ENCODE measurements around the gene PFKFB2. TPM values are rescaled to one million over a fixed set of nuclear protein-coding genes. Genes with fewer than 3 reads are reported as not detected.

PFKFB2 gene
- total RNA-seq, 2 donors from 2014 or later, result 5.6 to 6.1 TPM

DNA sequence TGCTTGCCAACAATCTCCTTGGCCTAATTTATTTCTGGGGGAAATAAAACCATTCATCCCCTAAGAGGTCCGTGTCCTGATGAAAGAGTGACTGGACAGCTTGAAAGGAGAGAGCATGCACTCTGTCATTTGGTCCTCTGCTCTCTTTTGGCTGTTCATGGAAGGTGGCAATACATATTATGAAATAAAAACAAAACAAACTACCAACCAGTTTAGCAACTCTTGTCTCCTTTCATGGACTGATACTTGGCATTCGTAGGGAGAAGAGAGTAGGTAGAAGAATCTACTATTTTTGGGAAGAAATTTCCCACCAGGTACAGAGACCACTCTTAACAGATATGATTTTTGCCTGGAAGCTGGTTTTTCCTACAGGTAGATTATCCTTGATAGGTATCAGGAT, 19.8 kb upstream of the PFKFB2 start:
- Histone ChIP-seq H3K9me3 (no peaks in the 10 kb centered on the region), H3K4me1 (replicated peaks) (peaks cover 3% of the 10 kb centered on the region), H3K27ac (peak overlapping the region; percentile 85 to 94), H3K27me3 (replicated peaks; ENCODE audit: insufficient read depth) (no peaks in the 10 kb centered on the region), H3K4me3 (no peak overlapping the region), H3K36me3 (no peaks in the 10 kb centered on the region)
- intact Hi-C loops (cut with DNase I), result no loop called here
- TF ChIP-seq POLR2A (IDR thresholded peaks at IDR 0.05) (no peak), CTCF (IDR thresholded peaks at IDR 0.05) (no peak), POLR2AphosphoS5 (IDR thresholded peaks at IDR 0.05) (peak; percentile 21)
- DNase-seq (ENCODE audit: low spot score), result no peak
- WGBS, result 46% methylated on average over 2 of the region's 2 CpGs

GRCh38 chr1:207034208-207034607, 18.9 kb upstream of the PFKFB2 start:
- H3K27ac ChIP-seq, result peak overlapping the region in 1 of 2 donors; percentile 94
- H3K9me3 ChIP-seq, result no peaks in the 10 kb centered on the region
- intact Hi-C loops (cut with DNase I), result no loop called here
- H3K4me3 ChIP-seq, result no peak overlapping the region
- no peak for DNase-seq (ENCODE audit: low spot score)
- no peaks in the 10 kb centered on the region for H3K36me3 ChIP-seq
- H3K4me1 ChIP-seq (replicated peaks), result no peaks in the 10 kb centered on the region
- no peaks in the 10 kb centered on the region for H3K27me3 ChIP-seq (replicated peaks; ENCODE audit: insufficient read depth)
- 78% methylated on average over 1 of the region's 1 CpG for WGBS
- TF ChIP-seq POLR2AphosphoS5 (IDR thresholded peaks at IDR 0.05) (no peak), POLR2A (IDR thresholded peaks at IDR 0.05) (no peak), CTCF (IDR thresholded peaks at IDR 0.05) (no peak)

- Histone ChIP-seq H3K9me3 (no peaks in the 10 kb centered on the region), H3K4me1 (replicated peaks) (no peaks in the 10 kb centered on the region), H3K36me3 (no peaks in the 10 kb centered on the region), H3K27me3 (replicated peaks; ENCODE audit: insufficient read depth) (no peaks in the 10 kb centered on the region), H3K4me3 (no peak overlapping the region), H3K27ac (no peak overlapping the region)
- TF ChIP-seq CTCF (IDR thresholded peaks at IDR 0.05) (no peak), POLR2A (IDR thresholded peaks at IDR 0.05) (no peak), POLR2AphosphoS5 (IDR thresholded peaks at IDR 0.05) (no peak)
- intact Hi-C loops (cut with DNase I), result no loop called here
- no peak for DNase-seq (ENCODE audit: low spot score)
Measured at GRCh38 chr1:207034998-207035397, 18.1 kb upstream of the PFKFB2 start.

GRCh38 chr1:207035877-207036551, 17.1 kb upstream of the PFKFB2 start:
- Histone ChIP-seq H3K27me3 (replicated peaks; ENCODE audit: insufficient read depth) (no peaks in the 10 kb centered on the region), H3K9me3 (no peaks in the 10 kb centered on the region), H3K4me1 (replicated peaks) (no peaks in the 10 kb centered on the region), H3K27ac (no peak overlapping the region), H3K4me3 (no peak overlapping the region), H3K36me3 (no peaks in the 10 kb centered on the region)
- intact Hi-C loops (cut with DNase I), result no loop called here
- DNase-seq (ENCODE audit: low spot score), result no peak
- no peak for TF ChIP-seq POLR2AphosphoS5 (IDR thresholded peaks at IDR 0.05)
- 89% methylated on average over 4 of the region's 4 CpGs for WGBS

DNA sequence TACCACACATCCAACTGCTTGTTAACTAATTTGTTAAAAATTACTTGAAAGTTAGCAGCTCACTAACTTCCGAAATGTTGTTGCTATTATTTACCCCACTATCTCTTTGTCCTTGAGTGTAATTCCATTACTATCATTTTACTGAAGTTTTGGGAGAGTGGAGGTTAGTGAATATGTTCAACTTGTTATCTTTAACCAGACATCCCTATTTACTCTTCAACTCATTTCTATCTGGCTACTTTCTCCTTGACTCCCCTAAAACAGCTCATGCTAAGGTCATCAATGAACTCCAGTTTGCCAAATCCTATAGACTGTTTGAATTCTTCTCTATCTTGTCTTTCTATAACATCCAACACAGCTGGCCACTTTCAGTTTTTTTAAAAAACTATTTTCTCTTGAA, 16.2 kb upstream of the PFKFB2 start:
- intact Hi-C loops (cut with DNase I), result no loop called here
- Histone ChIP-seq H3K36me3 (no peaks in the 10 kb centered on the region), H3K4me3 (no peak overlapping the region), H3K27ac (no peak overlapping the region), H3K27me3 (replicated peaks; ENCODE audit: insufficient read depth) (no peaks in the 10 kb centered on the region), H3K4me1 (replicated peaks) (no peaks in the 10 kb centered on the region), H3K9me3 (no peaks in the 10 kb centered on the region)
- TF ChIP-seq CTCF (IDR thresholded peaks at IDR 0.05) (no peak), POLR2A (IDR thresholded peaks at IDR 0.05) (no peak), POLR2AphosphoS5 (IDR thresholded peaks at IDR 0.05) (no peak)
- DNase-seq (ENCODE audit: low spot score), result no peak
- WGBS, result 97% methylated on average over 1 of the region's 1 CpG
